GM12875 (cell line): Measurements from ENCODE around the gene HMMR.

Experiments
- H3K4me3 ChIP-seq: one replicate; pipeline ENCODE4 v1.5.1; 2011; ENCODE audit warnings: low read depth, low read length, control low read depth
- TF ChIP-seq, protein P1 (sequence below): IDR thresholded peaks from 2 replicates; pipeline ENCODE4 v1.5.1; 2011; ENCODE audit warnings: low read depth, mild to moderate bottlenecking, control low read depth, inconsistent platforms, low read length, moderate library complexity, borderline replicate concordance; ENCODE audit not compliant: insufficient read depth

The HMMR gene

GRCh38 chr5:163506095-163506457, 45.6 kb downstream of the HMMR start:
- H3K4me3 ChIP-seq, result peak overlapping the region; percentile 69
- TF ChIP-seq, protein P1, sequence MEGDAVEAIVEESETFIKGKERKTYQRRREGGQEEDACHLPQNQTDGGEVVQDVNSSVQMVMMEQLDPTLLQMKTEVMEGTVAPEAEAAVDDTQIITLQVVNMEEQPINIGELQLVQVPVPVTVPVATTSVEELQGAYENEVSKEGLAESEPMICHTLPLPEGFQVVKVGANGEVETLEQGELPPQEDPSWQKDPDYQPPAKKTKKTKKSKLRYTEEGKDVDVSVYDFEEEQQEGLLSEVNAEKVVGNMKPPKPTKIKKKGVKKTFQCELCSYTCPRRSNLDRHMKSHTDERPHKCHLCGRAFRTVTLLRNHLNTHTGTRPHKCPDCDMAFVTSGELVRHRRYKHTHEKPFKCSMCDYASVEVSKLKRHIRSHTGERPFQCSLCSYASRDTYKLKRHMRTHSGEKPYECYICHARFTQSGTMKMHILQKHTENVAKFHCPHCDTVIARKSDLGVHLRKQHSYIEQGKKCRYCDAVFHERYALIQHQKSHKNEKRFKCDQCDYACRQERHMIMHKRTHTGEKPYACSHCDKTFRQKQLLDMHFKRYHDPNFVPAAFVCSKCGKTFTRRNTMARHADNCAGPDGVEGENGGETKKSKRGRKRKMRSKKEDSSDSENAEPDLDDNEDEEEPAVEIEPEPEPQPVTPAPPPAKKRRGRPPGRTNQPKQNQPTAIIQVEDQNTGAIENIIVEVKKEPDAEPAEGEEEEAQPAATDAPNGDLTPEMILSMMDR, result no peak

- TF ChIP-seq, protein P1, result no peak
- H3K4me3 ChIP-seq, result peak overlapping the region; percentile 69
Measured at GRCh38 chr5:163506726-163507125, 46.3 kb downstream of the HMMR start.

DNA sequence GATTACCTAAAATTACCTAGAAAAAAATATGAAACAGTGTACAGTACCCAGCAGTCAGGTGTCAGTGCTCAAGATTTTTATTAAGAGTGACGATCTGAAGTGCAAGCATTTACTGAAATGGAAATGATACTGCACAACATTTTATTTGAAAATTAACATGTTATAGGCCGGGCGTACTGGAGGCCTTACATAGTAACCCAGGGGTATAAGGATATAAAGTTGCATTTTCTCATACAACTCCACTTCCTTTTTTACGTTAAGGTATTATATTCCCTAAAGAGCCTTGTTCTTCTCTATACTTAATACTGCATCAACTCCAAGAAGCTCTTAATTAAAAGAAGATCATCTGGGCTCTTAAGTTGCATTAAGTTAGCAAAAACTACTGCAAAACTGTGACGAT, 48.3 kb downstream of the HMMR start:
- H3K4me3 ChIP-seq, result no peak overlapping the region
- TF ChIP-seq, protein P1, result no peak

GRCh38 chr5:163509291-163509951, 49.0 kb downstream of the HMMR start:
- TF ChIP-seq, protein P1, result no peak
- no peak overlapping the region for H3K4me3 ChIP-seq

GRCh38 chr5:163512526-163512925, 52.1 kb downstream of the HMMR start:
- TF ChIP-seq, protein P1, result no peak
- H3K4me3 ChIP-seq, result no peak overlapping the region

DNA sequence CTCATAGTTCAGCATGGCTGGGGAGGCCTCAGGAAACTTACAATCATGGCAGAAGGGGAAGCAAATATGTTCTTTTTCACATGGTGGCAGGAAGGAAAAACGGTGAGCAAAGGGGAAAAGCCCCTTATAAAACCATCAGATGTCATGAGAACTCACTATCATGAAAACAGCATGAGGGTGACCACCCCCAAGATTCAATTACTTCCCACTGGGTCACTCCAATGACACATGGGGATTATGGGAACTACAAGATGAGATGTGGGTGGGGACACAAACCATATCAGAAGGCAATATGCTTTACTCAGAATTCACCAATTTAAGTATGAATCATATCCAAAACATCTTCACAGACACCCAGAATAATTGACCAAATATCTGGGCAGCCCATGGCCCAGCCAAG, 64.7 kb downstream of the HMMR start:
- H3K4me3 ChIP-seq, result no peak overlapping the region
- TF ChIP-seq, protein P1, result no peak

DNA sequence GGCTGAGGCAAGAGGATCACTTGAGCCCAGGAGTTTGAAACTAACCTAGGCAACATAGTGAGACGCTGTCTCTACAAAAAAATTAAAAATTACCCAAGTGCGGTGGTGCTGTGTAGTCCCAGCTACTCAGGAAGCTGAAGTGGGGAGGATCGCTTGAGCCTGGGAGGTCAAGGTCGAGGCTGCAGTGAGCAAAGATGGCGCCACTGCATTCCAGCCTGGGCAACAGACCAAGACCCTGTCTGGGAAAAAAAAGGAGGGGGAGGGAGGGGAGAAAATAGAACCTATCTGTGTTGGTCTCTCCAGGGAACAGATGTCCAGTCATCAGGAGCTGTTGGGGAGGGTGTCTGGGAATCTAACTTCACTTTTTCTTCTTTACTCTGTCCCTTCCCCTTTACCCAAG, 69.3 kb downstream of the HMMR start:
- TF ChIP-seq, protein P1, result no peak
- no peak overlapping the region for H3K4me3 ChIP-seq
